Measurements from ENCODE around the gene UNC5C. TPM values are rescaled to one million over a fixed set of nuclear protein-coding genes. Genes with fewer than 3 reads are reported as not detected.

Gene UNC5C
- total RNA-seq, 1 donor from 2014 or later: 76.7 TPM

DNA sequence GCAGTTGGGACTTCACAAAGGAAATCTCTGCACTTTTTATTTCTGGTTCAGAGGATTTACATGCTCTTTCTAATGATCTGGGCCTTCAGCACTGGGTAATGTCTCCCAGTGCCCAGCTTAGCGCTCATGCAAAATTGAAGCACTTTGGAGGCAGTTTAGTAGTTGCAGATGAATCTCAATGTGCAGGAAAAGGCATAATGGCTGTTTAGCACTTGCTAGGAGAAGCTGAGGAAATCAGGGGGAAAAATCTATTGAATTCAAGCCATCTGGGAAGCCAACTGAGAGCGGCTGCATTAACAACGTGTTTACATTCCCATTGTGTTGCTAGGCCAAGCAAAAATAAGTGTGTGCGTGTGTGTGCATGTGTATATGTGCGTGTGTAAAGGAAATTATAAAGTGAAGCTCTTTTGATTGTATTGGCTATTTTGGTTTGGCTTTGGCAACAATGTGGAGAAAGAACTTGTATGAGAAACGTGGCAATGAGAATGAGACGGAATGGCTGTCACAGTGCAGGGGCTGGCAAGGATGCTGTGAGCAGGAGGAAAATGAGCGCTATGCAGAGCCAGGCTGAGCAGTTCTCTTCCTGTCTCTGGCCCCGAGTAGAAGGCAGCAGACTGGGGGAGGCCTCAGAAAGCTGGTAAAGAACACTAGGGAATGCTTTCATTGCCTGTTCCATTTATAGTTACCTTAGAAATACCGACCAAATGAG is 231.5 kb downstream of the UNC5C start:
- Mint-ChIP-seq H3K9me3 (no peaks in the 10 kb centered on the region), H3K27me3 (ENCODE audit: low read depth) (no peaks in the 10 kb centered on the region), H3K4me1 (peaks cover 48% of the 10 kb centered on the region), H3K4me3 (no peak overlapping the region), H3K27ac (peak overlapping the region; percentile 24), H3K36me3 (no peaks in the 10 kb centered on the region)
- no peak for DNase-seq (ENCODE audit: low spot score in 2 of 2, unreplicated experiment in 2 of 2)
- TF ChIP-seq CTCF (IDR thresholded peaks at IDR 0.05; ENCODE audit: unreplicated experiment): no peak

GRCh38 chr4:95314573-95314972 is 234.2 kb downstream of the UNC5C start:
- no peak for DNase-seq (ENCODE audit: low spot score in 2 of 2, unreplicated experiment in 2 of 2)
- Mint-ChIP-seq H3K27me3 (ENCODE audit: low read depth) (no peaks in the 10 kb centered on the region), H3K9me3 (no peaks in the 10 kb centered on the region), H3K27ac (no peak overlapping the region), H3K36me3 (peaks cover 6% of the 10 kb centered on the region), H3K4me3 (no peak overlapping the region), H3K4me1 (peaks cover 36% of the 10 kb centered on the region)
- no peak for TF ChIP-seq CTCF (IDR thresholded peaks at IDR 0.05; ENCODE audit: unreplicated experiment)

DNA sequence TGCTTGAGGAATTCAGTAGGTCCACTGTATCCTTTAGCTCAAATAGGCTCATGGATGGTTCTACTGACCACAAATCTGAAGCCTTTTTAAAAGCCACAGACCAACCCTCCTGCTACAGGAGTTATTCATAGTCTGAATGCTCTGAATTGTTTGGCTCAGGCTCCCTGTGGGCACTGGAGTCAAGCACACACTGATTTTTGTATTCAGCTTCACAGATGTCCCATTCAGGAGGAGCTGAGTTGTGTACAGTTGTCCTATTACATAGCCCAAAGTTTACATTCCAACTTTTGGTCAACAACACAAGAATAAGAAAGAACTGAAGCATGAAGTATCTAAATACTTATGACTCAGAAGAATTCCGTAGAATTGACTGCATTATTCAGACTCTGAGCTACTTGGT is 243.9 kb downstream of the UNC5C start:
- TF ChIP-seq CTCF (IDR thresholded peaks at IDR 0.05; ENCODE audit: unreplicated experiment): no peak
- no peak overlapping the region for H3K27ac Mint-ChIP-seq
- no peak for DNase-seq (ENCODE audit: low spot score in 2 of 2, unreplicated experiment in 2 of 2)

DNA sequence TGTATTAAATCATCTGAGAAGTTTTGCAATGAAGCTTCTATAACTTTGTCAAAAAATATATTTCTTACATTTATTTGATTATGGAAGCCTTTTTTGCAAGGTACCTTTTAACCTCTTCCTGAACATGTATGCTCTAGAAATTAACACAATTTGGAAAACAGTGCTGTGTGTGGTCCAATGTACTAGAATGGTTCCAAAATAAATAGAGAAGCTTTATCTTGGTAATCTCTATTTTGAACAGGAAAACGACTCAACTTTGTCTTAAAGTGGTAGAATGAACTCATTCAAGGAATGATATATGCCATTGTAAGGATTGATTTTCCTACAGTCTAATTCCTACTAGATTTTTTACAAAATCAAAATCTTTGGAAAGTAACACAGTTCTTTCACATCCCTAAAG is 248.5 kb downstream of the UNC5C start:
- Mint-ChIP-seq H3K27me3 (ENCODE audit: low read depth) (no peaks in the 10 kb centered on the region), H3K9me3 (peaks cover 21% of the 10 kb centered on the region), H3K4me1 (peaks cover 11% of the 10 kb centered on the region), H3K36me3 (peaks cover 34% of the 10 kb centered on the region), H3K27ac (no peak overlapping the region), H3K4me3 (no peak overlapping the region)
- no peak for DNase-seq (ENCODE audit: low spot score in 2 of 2, unreplicated experiment in 2 of 2)
- no peak for TF ChIP-seq CTCF (IDR thresholded peaks at IDR 0.05; ENCODE audit: unreplicated experiment)

More for the DNA sequence above, 243.9 kb downstream of the UNC5C start:
- Mint-ChIP-seq H3K36me3 (peaks cover 25% of the 10 kb centered on the region), H3K27me3 (ENCODE audit: low read depth) (no peaks in the 10 kb centered on the region), H3K9me3 (peaks cover 14% of the 10 kb centered on the region), H3K4me1 (peaks cover 12% of the 10 kb centered on the region), H3K4me3 (no peak overlapping the region)

DNA sequence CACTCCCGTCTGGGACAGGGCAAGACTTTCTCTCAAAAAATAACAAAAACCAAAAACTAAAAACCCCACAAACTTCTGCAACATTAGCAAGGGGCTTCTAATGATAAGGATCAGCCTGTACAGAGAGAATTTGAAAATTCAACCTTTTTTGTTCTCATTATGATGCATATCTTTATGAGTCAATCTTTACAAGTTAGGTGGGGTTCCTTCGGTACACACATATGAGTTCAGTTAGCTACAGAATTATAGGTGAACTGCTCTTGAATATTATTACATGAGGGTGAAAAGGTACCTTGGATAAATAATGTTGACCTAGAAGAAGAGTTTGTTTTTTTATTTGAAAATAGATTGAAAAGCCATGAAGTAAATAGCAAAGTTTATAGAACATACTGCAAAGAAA is 252.7 kb downstream of the UNC5C start:
- no peak for DNase-seq (ENCODE audit: low spot score in 2 of 2, unreplicated experiment in 2 of 2)
- Mint-ChIP-seq H3K27ac (no peak overlapping the region), H3K4me3 (no peak overlapping the region), H3K9me3 (peaks cover 21% of the 10 kb centered on the region), H3K36me3 (peaks cover 29% of the 10 kb centered on the region), H3K4me1 (peaks cover 15% of the 10 kb centered on the region), H3K27me3 (ENCODE audit: low read depth) (no peaks in the 10 kb centered on the region)
- no peak for TF ChIP-seq CTCF (IDR thresholded peaks at IDR 0.05; ENCODE audit: unreplicated experiment)
